CD4-positive, CD25-positive, alpha-beta regulatory T cell (primary cell): ENCODE measurements around the gene SPRY4. TPM values are rescaled to one million over a fixed set of nuclear protein-coding genes. Genes with fewer than 3 reads are reported as not detected.

Experiments used
- ATAC-seq, 2 donors: fragments of 150-1000 bp; cut with Tn5 transposase; one replicate each; pipeline ENCODE4 v1.10.0; 2021; ENCODE audit warnings: low read depth in 2 of 2, moderate number of reproducible peaks in 2 of 2, moderate library complexity in 1 of 2
- DNase-seq, 3 donors: peaks; one replicate each; pipeline versions ENCODE4 v3.0.0 to v3.0.0-alpha.2; 2012 to 2022; ENCODE audit warnings: mixed read lengths in 1 of 3
- H3K27ac ChIP-seq: one replicate; pipeline ENCODE4 v1.7.0; 2013; ENCODE audit warnings: mild to moderate bottlenecking, low read length; ENCODE audit not compliant: insufficient read depth, poor library complexity, severe bottlenecking
- H3K27me3 ChIP-seq: one replicate; pipeline ENCODE4 v1.7.0; 2013; ENCODE audit warnings: low read length; ENCODE audit not compliant: control insufficient read depth, insufficient read depth
- H3K36me3 ChIP-seq: one replicate; pipeline ENCODE4 v1.7.0; 2013; ENCODE audit warnings: mild to moderate bottlenecking, low read length, moderate library complexity; ENCODE audit not compliant: control insufficient read depth, insufficient read depth
- H3K4me1 ChIP-seq: 2 replicates; pipeline ENCODE4 v1.7.0; 2013; ENCODE audit warnings: mild to moderate bottlenecking, low read length; ENCODE audit not compliant: insufficient read depth, control insufficient read depth, poor library complexity, severe bottlenecking
- H3K4me3 ChIP-seq: one replicate; pipeline ENCODE4 v1.7.0; 2013; ENCODE audit warnings: low read depth, mild to moderate bottlenecking, low read length, moderate library complexity
- H3K9me3 ChIP-seq, 2 experiments: 1 replicate in 1 of 2; 2 replicates in 1 of 2; pipeline ENCODE4 v1.7.0; 2013; ENCODE audit warnings: low read length in 2 of 2, mild to moderate bottlenecking in 1 of 2, moderate library complexity in 1 of 2; ENCODE audit not compliant: control insufficient read depth in 2 of 2
- H3K27ac Mint-ChIP-seq, 3 donors: one replicate each; pipeline ENCODE4 v1.8.0; 2020 to 2022; ENCODE audit warnings: mild to moderate bottlenecking in 3 of 3, mixed read lengths in 3 of 3, moderate library complexity in 2 of 3
- H3K27me3 Mint-ChIP-seq: one replicate; pipeline ENCODE4 v1.8.0; 2022; ENCODE audit warnings: mild to moderate bottlenecking, mixed read lengths
- H3K36me3 Mint-ChIP-seq: one replicate; pipeline ENCODE4 v1.8.0; 2020; ENCODE audit warnings: mixed read lengths
- H3K4me1 Mint-ChIP-seq, 4 donors: one replicate each; pipeline ENCODE4 v1.8.0; 2020 to 2022; ENCODE audit warnings: mixed read lengths in 4 of 4, mild to moderate bottlenecking in 1 of 4
- H3K4me3 Mint-ChIP-seq, 4 donors: one replicate each; pipeline ENCODE4 v1.8.0; 2020 to 2022; ENCODE audit warnings: mild to moderate bottlenecking in 4 of 4, mixed read lengths in 4 of 4, moderate library complexity in 3 of 4
- H3K9me3 Mint-ChIP-seq, 7 donors: one replicate each; pipeline ENCODE4 v1.8.0; 2020 to 2022; ENCODE audit warnings: mixed read lengths in 7 of 7, mild to moderate bottlenecking in 3 of 7, moderate library complexity in 2 of 7
- polyA plus RNA-seq, 4 donors: library from polyadenylated mRNA; unstranded; fragments of 300-500 nt; fragmentation: Illumina TruSeq; gene quantifications; one replicate each; pipeline ENCODE4 v1.2.3, GENCODE V29; 2021
- total RNA-seq: library from RNA; stranded (reverse); gene quantifications from one replicate; pipeline ENCODE4 v1.2.3, GENCODE V29; 2022

The SPRY4 gene
- total and polyA plus RNA-seq, 5 donors from 2014 or later, result 0.52 TPM; not detected in 4

- Histone ChIP-seq H3K27ac (no peak overlapping the region), H3K9me3 (no peaks in the 10 kb centered on the region), H3K27me3 (no peaks in the 10 kb centered on the region), H3K36me3 (no peaks in the 10 kb centered on the region), H3K4me1 (no peaks in the 10 kb centered on the region), H3K4me3 (no peak overlapping the region)
- H3K27ac Mint-ChIP-seq, result no peak overlapping the region
- peaks cover 0 to 1% (median 0%) of the 10 kb centered on the region in 7 donors for H3K9me3 Mint-ChIP-seq
- H3K27me3 Mint-ChIP-seq, result peaks cover 4% of the 10 kb centered on the region
- no peak overlapping the region for H3K4me3 Mint-ChIP-seq
- no peak for DNase-seq
- no peaks in the 10 kb centered on the region for H3K36me3 Mint-ChIP-seq
- H3K4me1 Mint-ChIP-seq, result peaks cover 0 to 10% (median 4%) of the 10 kb centered on the region in 4 donors
- ATAC-seq, result no peak
These were observed 36.9 kb downstream of the SPRY4 start for GRCh38 chr5:142287973-142288313.

GRCh38 chr5:142287096-142287972 is 37.5 kb downstream of the SPRY4 start:
- DNase-seq (no peak), ATAC-seq (no peak)
- Histone ChIP-seq H3K27ac (no peak overlapping the region), H3K4me3 (no peak overlapping the region), H3K27me3 (no peaks in the 10 kb centered on the region), H3K36me3 (no peaks in the 10 kb centered on the region), H3K9me3 (no peaks in the 10 kb centered on the region), H3K4me1 (no peaks in the 10 kb centered on the region)
- Mint-ChIP-seq H3K27me3 (peaks cover 4% of the 10 kb centered on the region), H3K4me1 (peaks cover 0 to 10% (median 4%) of the 10 kb centered on the region in 4 donors), H3K9me3 (peaks cover 0 to 1% (median 0%) of the 10 kb centered on the region in 7 donors), H3K4me3 (peak overlapping the region in 2 of 4 donors; percentile 23 to 64), H3K27ac (no peak overlapping the region), H3K36me3 (no peaks in the 10 kb centered on the region)

- no peaks in the 10 kb centered on the region for H3K9me3 ChIP-seq
- Mint-ChIP-seq H3K9me3 (peaks cover 0 to 1% (median 0%) of the 10 kb centered on the region in 7 donors), H3K27me3 (peaks cover 4% of the 10 kb centered on the region), H3K27ac (no peak overlapping the region), H3K36me3 (no peaks in the 10 kb centered on the region), H3K4me1 (peaks cover 0 to 10% (median 4%) of the 10 kb centered on the region in 4 donors), H3K4me3 (no peak overlapping the region)
- H3K27ac ChIP-seq, result no peak overlapping the region
- DNase-seq, result no peak
- no peaks in the 10 kb centered on the region for H3K36me3 ChIP-seq
- no peaks in the 10 kb centered on the region for H3K4me1 ChIP-seq
- H3K27me3 ChIP-seq, result no peaks in the 10 kb centered on the region
- H3K4me3 ChIP-seq, result no peak overlapping the region
- ATAC-seq, result no peak
These were observed 38.7 kb downstream of the SPRY4 start for GRCh38 chr5:142286111-142286510.

- H3K4me1 ChIP-seq, result no peaks in the 10 kb centered on the region
- ATAC-seq (no peak), DNase-seq (no peak)
- no peak overlapping the region for H3K4me3 Mint-ChIP-seq
- H3K27ac Mint-ChIP-seq, result no peak overlapping the region
- H3K36me3 ChIP-seq, result no peaks in the 10 kb centered on the region
- peaks cover 9% of the 10 kb centered on the region for H3K27me3 Mint-ChIP-seq
- H3K4me1 Mint-ChIP-seq, result peaks cover 0 to 6% (median 3%) of the 10 kb centered on the region in 4 donors
- H3K36me3 Mint-ChIP-seq, result no peaks in the 10 kb centered on the region
- no peaks in the 10 kb centered on the region for H3K9me3 ChIP-seq
- H3K27me3 ChIP-seq, result no peaks in the 10 kb centered on the region
- H3K4me3 ChIP-seq, result no peak overlapping the region
- peaks cover 0 to 1% (median 0%) of the 10 kb centered on the region in 7 donors for H3K9me3 Mint-ChIP-seq
- H3K27ac ChIP-seq, result no peak overlapping the region
These were observed 41.5 kb downstream of the SPRY4 start for GRCh38 chr5:142283304-142283703.

GRCh38 chr5:142281966-142282365 is 42.9 kb downstream of the SPRY4 start:
- no peaks in the 10 kb centered on the region for H3K36me3 Mint-ChIP-seq
- Histone ChIP-seq H3K9me3 (no peaks in the 10 kb centered on the region), H3K36me3 (no peaks in the 10 kb centered on the region), H3K4me3 (no peak overlapping the region), H3K27me3 (no peaks in the 10 kb centered on the region), H3K27ac (no peak overlapping the region), H3K4me1 (no peaks in the 10 kb centered on the region)
- DNase-seq, result no peak
- no peak overlapping the region for H3K4me3 Mint-ChIP-seq
- H3K27ac Mint-ChIP-seq, result no peak overlapping the region
- no peak for ATAC-seq
- H3K27me3 Mint-ChIP-seq, result peaks cover 14% of the 10 kb centered on the region
- no peaks in the 10 kb centered on the region for H3K4me1 Mint-ChIP-seq
- peaks cover 0 to 1% (median 0%) of the 10 kb centered on the region in 7 donors for H3K9me3 Mint-ChIP-seq

GRCh38 chr5:142281008-142281367 is 43.8 kb downstream of the SPRY4 start:
- H3K4me3 Mint-ChIP-seq, result no peak overlapping the region
- no peak overlapping the region for H3K4me3 ChIP-seq
- no peak overlapping the region for H3K27ac ChIP-seq
- H3K27me3 Mint-ChIP-seq, result peaks cover 14% of the 10 kb centered on the region
- no peaks in the 10 kb centered on the region for H3K36me3 Mint-ChIP-seq
- H3K36me3 ChIP-seq, result no peaks in the 10 kb centered on the region
- H3K9me3 ChIP-seq, result no peaks in the 10 kb centered on the region
- no peak overlapping the region for H3K27ac Mint-ChIP-seq
- DNase-seq (no peak), ATAC-seq (no peak)
- no peaks in the 10 kb centered on the region for H3K4me1 Mint-ChIP-seq
- peaks cover 0 to 1% (median 0%) of the 10 kb centered on the region in 7 donors for H3K9me3 Mint-ChIP-seq
- no peaks in the 10 kb centered on the region for H3K27me3 ChIP-seq
- no peaks in the 10 kb centered on the region for H3K4me1 ChIP-seq

- Histone ChIP-seq H3K4me3 (no peak overlapping the region), H3K27ac (no peak overlapping the region), H3K4me1 (no peaks in the 10 kb centered on the region), H3K36me3 (no peaks in the 10 kb centered on the region), H3K9me3 (no peaks in the 10 kb centered on the region), H3K27me3 (no peaks in the 10 kb centered on the region)
- DNase-seq (no peak), ATAC-seq (no peak)
- Mint-ChIP-seq H3K36me3 (no peaks in the 10 kb centered on the region), H3K4me1 (no peaks in the 10 kb centered on the region), H3K27ac (no peak overlapping the region), H3K27me3 (peaks cover 14% of the 10 kb centered on the region), H3K9me3 (peaks cover 0 to 1% (median 0%) of the 10 kb centered on the region in 7 donors), H3K4me3 (no peak overlapping the region)
These were observed 44.5 kb downstream of the SPRY4 start for GRCh38 chr5:142280066-142281007.
